ENCODE data around the gene LPP. TPM values are rescaled to one million over a fixed set of nuclear protein-coding genes. Genes with fewer than 3 reads are reported as not detected.

Gene LPP
- total and polyA plus RNA-seq, 10 of the 15 experiments (the other 5 are each of a cell fraction or from before 2014, with no cell fraction given): under 0.01 to 0.62 (median 0.03) TPM

DNA sequence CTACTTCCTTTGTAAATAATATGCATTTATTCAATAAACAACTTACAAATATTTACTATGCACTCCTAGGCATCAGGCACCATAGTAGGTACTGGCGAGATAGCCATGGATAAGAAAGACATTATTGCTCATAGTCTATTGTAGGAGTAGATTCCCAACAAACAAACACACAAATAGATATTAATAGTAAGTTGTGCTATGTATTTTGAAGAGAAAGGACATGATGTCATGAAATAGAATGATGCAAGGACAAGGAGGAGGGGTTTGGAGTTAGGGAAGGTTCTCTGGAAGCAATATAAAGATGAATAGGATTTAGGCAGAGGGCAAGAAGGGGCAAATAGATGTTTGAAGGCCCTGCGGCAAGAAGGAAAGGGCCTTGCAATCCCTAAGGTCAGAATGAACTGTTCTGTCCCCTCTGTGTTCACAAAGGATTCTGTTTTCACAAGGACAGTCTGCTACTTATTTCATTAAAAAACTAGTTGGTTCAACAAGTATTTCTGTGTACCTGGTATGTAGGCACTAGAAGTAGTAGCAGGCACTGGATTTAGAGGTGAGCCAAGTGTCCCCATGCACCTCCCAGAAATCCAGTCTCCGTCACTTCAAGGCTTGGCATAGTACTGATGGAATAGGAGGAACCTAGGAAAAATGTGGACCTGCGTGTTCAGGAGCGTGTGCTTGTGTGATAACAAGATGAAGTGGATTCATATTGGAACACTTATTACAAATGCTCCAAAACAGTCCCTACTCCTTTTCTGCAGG, 786.0 kb downstream of the LPP start:
- H3K4me2 ChIP-seq (ENCODE audit: control insufficient read depth, insufficient read depth): no peak overlapping the region
- WGBS (ENCODE audit: insufficient coverage, insufficient replicate concordance, low lambda C conversion rate, missing lambda C conversion rate): 31% methylated on average over 5 of the region's 5 CpGs
- no peak overlapping the region for H2AFZ ChIP-seq (ENCODE audit: control insufficient read depth, low read depth, low read length)
- ChIA-PET SMC1A (ENCODE audit: uncharacterized antibody, unreplicated experiment) (no interaction called here), POLR2A (no interaction called here), CTCF (interaction anchor here (7.4 kb wide), 1 partner anchor 15 kb away, joined by 64 read pairs; no protein-coding TSS in a partner anchor), RAD21 (ENCODE audit: unreplicated experiment) (no interaction called here)
- no TSS peak for BruUV-seq (replicated peaks)
- H3K36me3 ChIP-seq (ENCODE audit: control insufficient read depth in 2 of 2, insufficient read depth in 2 of 2, low read length in 1 of 2): no peaks in the 10 kb centered on the region
- H3K4me3 ChIP-seq: no peak overlapping the region
- in situ Hi-C loops (cut with MboI) (no loop called here), intact Hi-C loops (cut with micrococcal nuclease; ENCODE audit: unreplicated experiment) (no loop called here)
- H3K9ac ChIP-seq (ENCODE audit: control insufficient read depth, insufficient read depth, low read length): no peak overlapping the region
- no peaks in the 10 kb centered on the region for H3K9me3 ChIP-seq (replicated peaks; ENCODE audit: control insufficient read depth, insufficient read depth, low read length)
- peaks cover 0 to 5% of the 10 kb centered on the region in 2 experiments; a peak in 1 of 4 replicates for H3K27me3 ChIP-seq (replicated peaks in 1 of 2; ENCODE audit: control insufficient read depth in 2 of 2, insufficient read depth in 2 of 2, low read length in 1 of 2)
- no peaks in the 10 kb centered on the region for H3K4me1 ChIP-seq (ENCODE audit: control insufficient read depth, insufficient read depth, low read length)
- no peak for DNase-seq (ENCODE audit: low read depth, low spot score)
- no peaks in the 10 kb centered on the region for H4K20me1 ChIP-seq (ENCODE audit: control insufficient read depth, insufficient read depth)
- FAIRE-seq: no peak
- no peak overlapping the region for H3K27ac ChIP-seq (ENCODE audit: control insufficient read depth, insufficient read depth)
- TF ChIP-seq, protein P1, sequence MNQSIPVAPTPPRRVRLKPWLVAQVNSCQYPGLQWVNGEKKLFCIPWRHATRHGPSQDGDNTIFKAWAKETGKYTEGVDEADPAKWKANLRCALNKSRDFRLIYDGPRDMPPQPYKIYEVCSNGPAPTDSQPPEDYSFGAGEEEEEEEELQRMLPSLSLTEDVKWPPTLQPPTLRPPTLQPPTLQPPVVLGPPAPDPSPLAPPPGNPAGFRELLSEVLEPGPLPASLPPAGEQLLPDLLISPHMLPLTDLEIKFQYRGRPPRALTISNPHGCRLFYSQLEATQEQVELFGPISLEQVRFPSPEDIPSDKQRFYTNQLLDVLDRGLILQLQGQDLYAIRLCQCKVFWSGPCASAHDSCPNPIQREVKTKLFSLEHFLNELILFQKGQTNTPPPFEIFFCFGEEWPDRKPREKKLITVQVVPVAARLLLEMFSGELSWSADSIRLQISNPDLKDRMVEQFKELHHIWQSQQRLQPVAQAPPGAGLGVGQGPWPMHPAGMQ (IDR thresholded peaks at IDR 0.05; ENCODE audit: borderline replicate concordance): no peak
- TF ChIP-seq, protein P2, sequence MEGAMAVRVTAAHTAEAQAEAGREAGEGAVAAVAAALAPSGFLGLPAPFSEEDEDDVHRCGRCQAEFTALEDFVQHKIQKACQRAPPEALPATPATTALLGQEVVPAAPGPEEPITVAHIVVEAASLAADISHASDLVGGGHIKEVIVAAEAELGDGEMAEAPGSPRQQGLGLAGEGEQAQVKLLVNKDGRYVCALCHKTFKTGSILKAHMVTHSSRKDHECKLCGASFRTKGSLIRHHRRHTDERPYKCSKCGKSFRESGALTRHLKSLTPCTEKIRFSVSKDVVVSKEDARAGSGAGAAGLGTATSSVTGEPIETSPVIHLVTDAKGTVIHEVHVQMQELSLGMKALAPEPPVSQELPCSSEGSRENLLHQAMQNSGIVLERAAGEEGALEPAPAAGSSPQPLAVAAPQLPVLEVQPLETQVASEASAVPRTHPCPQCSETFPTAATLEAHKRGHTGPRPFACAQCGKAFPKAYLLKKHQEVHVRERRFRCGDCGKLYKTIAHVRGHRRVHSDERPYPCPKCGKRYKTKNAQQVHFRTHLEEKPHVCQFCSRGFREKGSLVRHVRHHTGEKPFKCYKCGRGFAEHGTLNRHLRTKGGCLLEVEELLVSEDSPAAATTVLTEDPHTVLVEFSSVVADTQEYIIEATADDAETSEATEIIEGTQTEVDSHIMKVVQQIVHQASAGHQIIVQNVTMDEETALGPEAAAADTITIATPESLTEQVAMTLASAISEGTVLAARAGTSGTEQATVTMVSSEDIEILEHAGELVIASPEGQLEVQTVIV (IDR thresholded peaks at IDR 0.05; ENCODE audit: borderline replicate concordance, partially characterized antibody): no peak
- no peak for TF ChIP-seq ZNF217 (IDR thresholded peaks at IDR 0.05)
- TF ChIP-seq SMAD1 (IDR thresholded peaks at IDR 0.05; ENCODE audit: low read depth, partially characterized antibody): no peak
- no peak for TF ChIP-seq CBFB (IDR thresholded peaks at IDR 0.05; ENCODE audit: low read depth)
- no peak for TF ChIP-seq CREM (IDR thresholded peaks at IDR 0.05; ENCODE audit: low read depth)
- no peak for TF ChIP-seq CHD4 (IDR thresholded peaks at IDR 0.05)
- no peak for ATAC-seq
- H3K79me2 ChIP-seq (ENCODE audit: control insufficient read depth, insufficient read depth, low read length): no peaks in the 10 kb centered on the region

MicroRNA genes within 50 kb of the gene (microRNA counts, 767-probe panel; counts per million panel counts)
- 1,244 counts per million, percentile 41 among the panel's probes with 10 or more counts for microRNA hsa-miR-28-3p
- microRNA hsa-miR-28-5p: 1,346 counts per million, percentile 48 among the panel's probes with 10 or more counts

Small RNA genes lying within 50 kb of the gene (microRNA-seq; reads per million reads assigned to microRNA genes)
- gene MIR28: 58.2 reads per million, percentile 69 among the genes with 10 or more reads in this experiment

Small RNA genes lying within 50 kb of the gene (small RNA-seq; reads per million reads assigned to genes)
- gene MIR28: 10.6 reads per million, percentile 95 among the genes with 10 or more reads in this experiment

Measured in GM12878 (cell line).